Thyroid gland (tissue), 4 donors: Measurements from ENCODE around the gene CNGA4.

Experiments
- POLR2A ChIP-seq, 2 donors: fragments of 450-650 bp; IDR thresholded peaks; one replicate each; pipeline ENCODE4 v1.6.1; 2017; ENCODE audit warnings: antibody characterized with exemption in 2 of 2, mild to moderate bottlenecking in 2 of 2, moderate library complexity in 1 of 2
- TF ChIP-seq, protein P1 (sequence below), 6 experiments: fragments of 200-600 bp in 3 of 6; fragments of 450-650 bp in 3 of 6; sonication (generic) in 3 of 6; IDR thresholded peaks; one replicate each; pipeline ENCODE4 v1.5.1; 2016 to 2019; ENCODE audit warnings: antibody characterized with exemption in 6 of 6, mild to moderate bottlenecking in 2 of 6, inconsistent platforms in 1 of 6, moderate library complexity in 1 of 6

DNA sequence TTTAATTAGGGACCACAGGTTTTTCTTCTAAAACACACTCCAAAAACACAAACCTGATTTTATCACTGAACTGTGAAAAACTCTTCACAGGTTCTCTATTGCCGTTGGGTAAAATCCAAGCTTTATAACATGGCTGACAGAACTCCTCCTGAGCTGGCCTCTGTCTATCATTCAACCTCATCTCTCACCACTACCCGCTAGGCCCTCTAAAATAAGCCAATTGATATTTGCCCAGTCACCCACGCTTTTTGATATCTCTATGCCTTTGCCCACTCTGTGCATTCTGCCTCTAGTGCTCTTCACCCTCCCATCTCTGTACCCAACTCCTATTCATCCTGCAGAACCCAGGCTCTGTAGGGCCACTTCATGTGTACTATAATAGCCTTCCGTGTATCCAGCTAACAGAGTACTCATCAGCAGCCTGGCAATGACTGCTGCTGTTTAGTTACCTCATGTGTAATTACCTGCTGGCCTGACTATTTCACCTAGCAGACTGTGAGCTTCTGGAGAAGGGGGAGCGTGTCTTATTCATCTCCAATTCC is 1.1 kb upstream of the CNGA4 start:
- TF ChIP-seq, protein P1, sequence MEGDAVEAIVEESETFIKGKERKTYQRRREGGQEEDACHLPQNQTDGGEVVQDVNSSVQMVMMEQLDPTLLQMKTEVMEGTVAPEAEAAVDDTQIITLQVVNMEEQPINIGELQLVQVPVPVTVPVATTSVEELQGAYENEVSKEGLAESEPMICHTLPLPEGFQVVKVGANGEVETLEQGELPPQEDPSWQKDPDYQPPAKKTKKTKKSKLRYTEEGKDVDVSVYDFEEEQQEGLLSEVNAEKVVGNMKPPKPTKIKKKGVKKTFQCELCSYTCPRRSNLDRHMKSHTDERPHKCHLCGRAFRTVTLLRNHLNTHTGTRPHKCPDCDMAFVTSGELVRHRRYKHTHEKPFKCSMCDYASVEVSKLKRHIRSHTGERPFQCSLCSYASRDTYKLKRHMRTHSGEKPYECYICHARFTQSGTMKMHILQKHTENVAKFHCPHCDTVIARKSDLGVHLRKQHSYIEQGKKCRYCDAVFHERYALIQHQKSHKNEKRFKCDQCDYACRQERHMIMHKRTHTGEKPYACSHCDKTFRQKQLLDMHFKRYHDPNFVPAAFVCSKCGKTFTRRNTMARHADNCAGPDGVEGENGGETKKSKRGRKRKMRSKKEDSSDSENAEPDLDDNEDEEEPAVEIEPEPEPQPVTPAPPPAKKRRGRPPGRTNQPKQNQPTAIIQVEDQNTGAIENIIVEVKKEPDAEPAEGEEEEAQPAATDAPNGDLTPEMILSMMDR (IDR thresholded peaks at IDR 0.05) = no peak
- TF ChIP-seq POLR2A (IDR thresholded peaks at IDR 0.05) = no peak
